Measurements from ENCODE around the gene PCDHGB3. TPM values are rescaled to one million over a fixed set of nuclear protein-coding genes. Genes with fewer than 3 reads are reported as not detected.

The PCDHGB3 gene
- total and polyA plus RNA-seq, 9 of the 15 experiments (the other 6 are each of a cell fraction or from before 2014, with no cell fraction given): 0.05 to 0.19 (median 0.11) TPM; not detected in 2

GRCh38 chr5:141343953-141344463, 26.0 kb upstream of the PCDHGB3 start (continued):
- TF ChIP-seq, protein P1, sequence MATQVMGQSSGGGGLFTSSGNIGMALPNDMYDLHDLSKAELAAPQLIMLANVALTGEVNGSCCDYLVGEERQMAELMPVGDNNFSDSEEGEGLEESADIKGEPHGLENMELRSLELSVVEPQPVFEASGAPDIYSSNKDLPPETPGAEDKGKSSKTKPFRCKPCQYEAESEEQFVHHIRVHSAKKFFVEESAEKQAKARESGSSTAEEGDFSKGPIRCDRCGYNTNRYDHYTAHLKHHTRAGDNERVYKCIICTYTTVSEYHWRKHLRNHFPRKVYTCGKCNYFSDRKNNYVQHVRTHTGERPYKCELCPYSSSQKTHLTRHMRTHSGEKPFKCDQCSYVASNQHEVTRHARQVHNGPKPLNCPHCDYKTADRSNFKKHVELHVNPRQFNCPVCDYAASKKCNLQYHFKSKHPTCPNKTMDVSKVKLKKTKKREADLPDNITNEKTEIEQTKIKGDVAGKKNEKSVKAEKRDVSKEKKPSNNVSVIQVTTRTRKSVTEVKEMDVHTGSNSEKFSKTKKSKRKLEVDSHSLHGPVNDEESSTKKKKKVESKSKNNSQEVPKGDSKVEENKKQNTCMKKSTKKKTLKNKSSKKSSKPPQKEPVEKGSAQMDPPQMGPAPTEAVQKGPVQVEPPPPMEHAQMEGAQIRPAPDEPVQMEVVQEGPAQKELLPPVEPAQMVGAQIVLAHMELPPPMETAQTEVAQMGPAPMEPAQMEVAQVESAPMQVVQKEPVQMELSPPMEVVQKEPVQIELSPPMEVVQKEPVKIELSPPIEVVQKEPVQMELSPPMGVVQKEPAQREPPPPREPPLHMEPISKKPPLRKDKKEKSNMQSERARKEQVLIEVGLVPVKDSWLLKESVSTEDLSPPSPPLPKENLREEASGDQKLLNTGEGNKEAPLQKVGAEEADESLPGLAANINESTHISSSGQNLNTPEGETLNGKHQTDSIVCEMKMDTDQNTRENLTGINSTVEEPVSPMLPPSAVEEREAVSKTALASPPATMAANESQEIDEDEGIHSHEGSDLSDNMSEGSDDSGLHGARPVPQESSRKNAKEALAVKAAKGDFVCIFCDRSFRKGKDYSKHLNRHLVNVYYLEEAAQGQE (IDR thresholded peaks at IDR 0.05; ENCODE audit: borderline replicate concordance): 0 out of 2 replicates have a peak, but pooled peaks have one; percentile 2
- TF ChIP-seq, protein P1 (CRISPR knock-in tag; IDR thresholded peaks at IDR 0.05; ENCODE audit: low read depth): no peak
- TF ChIP-seq ETV1 (tag; conservative IDR thresholded peaks at IDR 0.05; ENCODE audit: low read depth) (0 out of 2 replicates have a peak, but pooled peaks have one; percentile 4), GATAD2B (IDR thresholded peaks at IDR 0.05; ENCODE audit: borderline replicate concordance) (no peak), YBX1 (IDR thresholded peaks at IDR 0.05) (no peak), PHTF2 (CRISPR knock-in tag; IDR thresholded peaks at IDR 0.05) (no peak), RBFOX2 (IDR thresholded peaks at IDR 0.05; ENCODE audit: low read depth, low read length) (no peak), ZNF57 (CRISPR knock-in tag; IDR thresholded peaks at IDR 0.05) (no peak), MNT (conservative IDR thresholded peaks at IDR 0.05) (no peak), ZBTB17 (CRISPR knock-in tag; IDR thresholded peaks at IDR 0.05) (no peak), ZNF133 (CRISPR knock-in tag; IDR thresholded peaks at IDR 0.05) (no peak), PYGO2 (tag; IDR thresholded peaks at IDR 0.05) (no peak), TEAD4 (IDR thresholded peaks at IDR 0.05; ENCODE audit: low read length) (no peak), TEAD4 (CRISPR knock-in tag; IDR thresholded peaks at IDR 0.05; ENCODE audit: borderline replicate concordance) (no peak), CHD2 (IDR thresholded peaks at IDR 0.05; ENCODE audit: low read depth, low read length) (no peak)
- TF ChIP-seq, protein P2, sequence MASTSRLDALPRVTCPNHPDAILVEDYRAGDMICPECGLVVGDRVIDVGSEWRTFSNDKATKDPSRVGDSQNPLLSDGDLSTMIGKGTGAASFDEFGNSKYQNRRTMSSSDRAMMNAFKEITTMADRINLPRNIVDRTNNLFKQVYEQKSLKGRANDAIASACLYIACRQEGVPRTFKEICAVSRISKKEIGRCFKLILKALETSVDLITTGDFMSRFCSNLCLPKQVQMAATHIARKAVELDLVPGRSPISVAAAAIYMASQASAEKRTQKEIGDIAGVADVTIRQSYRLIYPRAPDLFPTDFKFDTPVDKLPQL (IDR thresholded peaks at IDR 0.05; ENCODE audit: extremely low read depth, insufficient read length): no peak
- TF ChIP-seq, protein P3, sequence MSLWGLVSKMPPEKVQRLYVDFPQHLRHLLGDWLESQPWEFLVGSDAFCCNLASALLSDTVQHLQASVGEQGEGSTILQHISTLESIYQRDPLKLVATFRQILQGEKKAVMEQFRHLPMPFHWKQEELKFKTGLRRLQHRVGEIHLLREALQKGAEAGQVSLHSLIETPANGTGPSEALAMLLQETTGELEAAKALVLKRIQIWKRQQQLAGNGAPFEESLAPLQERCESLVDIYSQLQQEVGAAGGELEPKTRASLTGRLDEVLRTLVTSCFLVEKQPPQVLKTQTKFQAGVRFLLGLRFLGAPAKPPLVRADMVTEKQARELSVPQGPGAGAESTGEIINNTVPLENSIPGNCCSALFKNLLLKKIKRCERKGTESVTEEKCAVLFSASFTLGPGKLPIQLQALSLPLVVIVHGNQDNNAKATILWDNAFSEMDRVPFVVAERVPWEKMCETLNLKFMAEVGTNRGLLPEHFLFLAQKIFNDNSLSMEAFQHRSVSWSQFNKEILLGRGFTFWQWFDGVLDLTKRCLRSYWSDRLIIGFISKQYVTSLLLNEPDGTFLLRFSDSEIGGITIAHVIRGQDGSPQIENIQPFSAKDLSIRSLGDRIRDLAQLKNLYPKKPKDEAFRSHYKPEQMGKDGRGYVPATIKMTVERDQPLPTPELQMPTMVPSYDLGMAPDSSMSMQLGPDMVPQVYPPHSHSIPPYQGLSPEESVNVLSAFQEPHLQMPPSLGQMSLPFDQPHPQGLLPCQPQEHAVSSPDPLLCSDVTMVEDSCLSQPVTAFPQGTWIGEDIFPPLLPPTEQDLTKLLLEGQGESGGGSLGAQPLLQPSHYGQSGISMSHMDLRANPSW (CRISPR knock-in tag; IDR thresholded peaks at IDR 0.05): 0 out of 2 replicates have a peak, but pooled peaks have one; percentile 48

Data from K562 (cell line).